HCT116 (cell line): ENCODE results near the gene SLCO2B1. TPM values are rescaled to one million over a fixed set of nuclear protein-coding genes. Genes with fewer than 3 reads are reported as not detected.

Experiments used
- ATAC-seq: fragments of 200-7000 bp; cut with Tn5 transposase; 2 replicates; pipeline ENCODE4 v1.9.1; 2020; ENCODE audit warnings: mild to moderate bottlenecking, moderate library complexity
- BruUV-seq: library from RNA; stranded (reverse); fragments of 400-500 nt; replicated peaks from 2 replicates; lab custom pipeline; 2021; lab: Mats Ljungman, UMichigan
- CTCF ChIA-PET: fragments of 300-600 bp; sonication (Branson Sonifier 250); formaldehyde crosslinking; loops from one replicate; lab custom pipeline; 2021; ENCODE audit warnings: antibody characterized with exemption; lab: Charles Lee
- POLR2A ChIA-PET: fragments of 300-600, 350-600 bp; sonication (Branson Sonifier 250); formaldehyde crosslinking; loops from one replicate; lab custom pipeline; 2021; ENCODE audit warnings: antibody characterized with exemption; lab: Charles Lee
- RAD21 ChIA-PET, 2 experiments: fragments of 300-600 bp; sonication (Branson Sonifier 250); formaldehyde crosslinking; loops; one replicate each; lab custom pipeline; 2023; ENCODE audit warnings: low total read pairs in 2 of 2; ENCODE audit not compliant: uncharacterized antibody in 2 of 2, unreplicated experiment in 2 of 2, low non-redundant PET in 1 of 2; lab: Charles Lee
- DNase-seq: peaks from one replicate; pipeline ENCODE4 v3.0.0-alpha.2; 2010; ENCODE audit warnings: low read depth, low spot score
- H2AFZ ChIP-seq: fragments of 200-600 bp; shearing (Covaris generic), sonication (generic); 2 replicates; pipeline ENCODE4 v1.6.1; 2017; ENCODE audit warnings: low read depth, mixed run types, mixed read lengths, antibody characterized with exemption, low read length; ENCODE audit not compliant: poor library complexity, severe bottlenecking
- H3K27ac ChIP-seq: 2 replicates; pipeline ENCODE4 v1.5.1; 2012; ENCODE audit warnings: low read depth, low read length
- H3K27me3 ChIP-seq: fragments of 200-600 bp; sonication (generic); 2 replicates; pipeline ENCODE4 v1.6.1; 2016; ENCODE audit warnings: mixed run types, low read length, mixed read lengths; ENCODE audit not compliant: insufficient read depth
- H3K36me3 ChIP-seq, 2 experiments: fragments of 200-500 bp in 1 of 2; fragments of 200-600 bp in 1 of 2; sonication (Bioruptor generic) in 1 of 2; sonication (generic) in 1 of 2; 2 replicates each; pipeline versions ENCODE4 v1.5.1 to v1.6.1; 2014 to 2016; ENCODE audit warnings: low read length in 2 of 2, inconsistent platforms in 1 of 2, mixed read lengths in 1 of 2, mixed run types in 1 of 2; ENCODE audit not compliant: insufficient read depth in 2 of 2, control insufficient read depth in 1 of 2
- H3K4me1 ChIP-seq, 2 experiments: fragments of 200-600 bp in 1 of 2; sonication (generic) in 1 of 2; 2 replicates each; pipeline versions ENCODE4 v1.5.1 to v1.6.1; 2012 to 2017; ENCODE audit warnings: low read length in 2 of 2, inconsistent platforms in 1 of 2, mild to moderate bottlenecking in 1 of 2, mixed read lengths in 1 of 2, mixed run types in 1 of 2, moderate library complexity in 1 of 2; ENCODE audit not compliant: insufficient read depth in 2 of 2, control insufficient read depth in 1 of 2
- H3K4me2 ChIP-seq: fragments of 200-600 bp; sonication (generic); 2 replicates; pipeline ENCODE4 v1.6.1; 2017; ENCODE audit warnings: mixed run types, low read length, mixed read lengths
- H3K4me3 ChIP-seq, 2 experiments: fragments of 200-600 bp in 1 of 2; sonication (generic) in 1 of 2; replicated peaks in 1 of 2; 2 replicates each; pipeline ENCODE4 v1.5.1; 2011 to 2016; ENCODE audit warnings: low read length in 2 of 2, control low read depth in 1 of 2, low read depth in 1 of 2, mild to moderate bottlenecking in 1 of 2, mixed read lengths in 1 of 2, mixed run types in 1 of 2
- H3K79me2 ChIP-seq: fragments of 200-600 bp; sonication (generic); 2 replicates; pipeline ENCODE4 v1.6.1; 2017; ENCODE audit warnings: mild to moderate bottlenecking, mixed run types, low read length, moderate library complexity, mixed read lengths; ENCODE audit not compliant: insufficient read depth
- H3K9ac ChIP-seq: fragments of 200-600 bp; sonication (generic); 2 replicates; pipeline ENCODE4 v1.6.1; 2016; ENCODE audit warnings: low read length, mixed read lengths
- H3K9me2 ChIP-seq: fragments of 200-600 bp; sonication (generic), shearing (Covaris generic); 2 replicates; pipeline ENCODE4 v1.6.1; 2017; ENCODE audit warnings: mixed run types, mild to moderate bottlenecking, moderate library complexity; ENCODE audit not compliant: insufficient read depth
- H3K9me3 ChIP-seq, 2 experiments: fragments of 200-500 bp in 1 of 2; fragments of 200-600 bp in 1 of 2; sonication (Bioruptor generic) in 1 of 2; sonication (generic) in 1 of 2; 2 replicates each; pipeline ENCODE4 v1.6.1; 2014 to 2017; ENCODE audit warnings: low read length in 2 of 2, mixed read lengths in 2 of 2, inconsistent platforms in 1 of 2, low read depth in 1 of 2, mild to moderate bottlenecking in 1 of 2, mixed run types in 1 of 2, moderate library complexity in 1 of 2; ENCODE audit not compliant: control insufficient read depth in 1 of 2, insufficient read depth in 1 of 2
- H4K20me1 ChIP-seq: fragments of 200-600 bp; sonication (generic), shearing (Covaris generic); 2 replicates; pipeline ENCODE4 v1.6.1; 2017; ENCODE audit warnings: mixed run types, mild to moderate bottlenecking, moderate library complexity; ENCODE audit not compliant: insufficient read depth
- CBX3 ChIP-seq: IDR thresholded peaks from 2 replicates; pipeline ENCODE4 v1.6.1; 2012; ENCODE audit warnings: low read depth
- EGR1 ChIP-seq: IDR thresholded peaks from 2 replicates; pipeline ENCODE4 v1.6.1; 2012; ENCODE audit warnings: low read depth
- ELF1 ChIP-seq: IDR thresholded peaks from 2 replicates; pipeline ENCODE4 v1.6.1; 2012; ENCODE audit warnings: low read depth, borderline replicate concordance
- EZH2phosphoT487 ChIP-seq: fragments of 200-600 bp; IDR thresholded peaks from 2 replicates; pipeline ENCODE4 v1.6.1; 2018; ENCODE audit warnings: antibody characterized with exemption, borderline replicate concordance
- JUND ChIP-seq: IDR thresholded peaks from 2 replicates; pipeline ENCODE4 v1.6.1; 2012
- REST ChIP-seq: IDR thresholded peaks from 2 replicates; pipeline ENCODE4 v1.6.1; 2012; ENCODE audit warnings: low read depth
- SIN3A ChIP-seq: IDR thresholded peaks from 2 replicates; pipeline ENCODE4 v1.6.1; 2012; ENCODE audit warnings: low read depth
- SP1 ChIP-seq: IDR thresholded peaks from 2 replicates; pipeline ENCODE4 v1.6.1; 2012; ENCODE audit warnings: low read depth
- ZFX ChIP-seq: fragments of 450-650 bp; IDR thresholded peaks from 2 replicates; pipeline ENCODE4 v1.6.1; 2017
- ZNF274 ChIP-seq: fragments of 200-500 bp; sonication (Bioruptor generic); IDR thresholded peaks from 2 replicates; pipeline ENCODE4 v1.6.1; 2014; ENCODE audit warnings: mild to moderate bottlenecking, low read depth, low read length, inconsistent platforms
- intact Hi-C: fragments of 100-400 bp; cut with micrococcal nuclease; formaldehyde crosslinking; loops from 2 replicates; pipeline ENCODE4 v1.10.0; 2022
- total RNA-seq: library from RNA; stranded (reverse); gene quantifications from one replicate; pipeline ENCODE4 v1.2.1, GENCODE V29; 2021; ENCODE audit not compliant: unreplicated experiment

The SLCO2B1 gene
- total RNA-seq, 1 experiment from 2014 or later = 0.81 TPM

GRCh38 chr11:75236062-75236461, 85.2 kb downstream of the SLCO2B1 start:
- BruUV-seq = no TSS peak
- RAD21 ChIA-PET = no interaction called here
- peaks cover 6 to 11% of the 10 kb centered on the region in 2 experiments; a peak in 3 of 4 replicates for H3K4me1 ChIP-seq
- DNase-seq = no peak
- no peak overlapping the region for H3K9ac ChIP-seq
- TF ChIP-seq EZH2phosphoT487 = no peak
- no peak for TF ChIP-seq JUND
- no peak for TF ChIP-seq SP1
- TF ChIP-seq ZNF274 = no peak
- TF ChIP-seq ZFX = no peak
- no peak for TF ChIP-seq SIN3A
- TF ChIP-seq CBX3 = no peak
- no peak for TF ChIP-seq REST
- no peak for TF ChIP-seq EGR1
- TF ChIP-seq ELF1 = no peak
- no peaks in the 10 kb centered on the region for H3K9me3 ChIP-seq
- H4K20me1 ChIP-seq = no peaks in the 10 kb centered on the region
- no peak overlapping the region for H2AFZ ChIP-seq
- intact Hi-C loops = no loop called here
- no peak overlapping the region for H3K4me2 ChIP-seq
- CTCF ChIA-PET = no interaction called here
- H3K79me2 ChIP-seq = no peaks in the 10 kb centered on the region
- no peak overlapping the region for H3K4me3 ChIP-seq
- no peaks in the 10 kb centered on the region for H3K9me2 ChIP-seq
- no peaks in the 10 kb centered on the region for H3K36me3 ChIP-seq
- no peak for ATAC-seq
- POLR2A ChIA-PET = no interaction called here
- H3K27ac ChIP-seq = no peak overlapping the region
- peaks cover 4% of the 10 kb centered on the region; the same call in 1 of the 2 replicates for H3K27me3 ChIP-seq
